SK-N-SH (cell line): ENCODE data around the gene TTC38. TPM values are rescaled to one million over a fixed set of nuclear protein-coding genes. Genes with fewer than 3 reads are reported as not detected.

Source experiments
- CTCF ChIA-PET: fragments of 300-600, 350-600 bp; formaldehyde crosslinking; extraction: SDS; loops from one replicate; lab custom pipeline; 2021; lab: Yijun Ruan, JAX
- POLR2A ChIA-PET: fragments of 350-600 bp; sonication (Branson Sonifier 250); formaldehyde crosslinking; extraction: SDS; loops from one replicate; lab custom pipeline; 2020; ENCODE audit warnings: antibody characterized with exemption, inconsistent platforms; lab: Yijun Ruan, JAX
- DNase-seq: peaks from one replicate; pipeline ENCODE4 v3.0.0; 2012
- H2AFZ ChIP-seq: fragments of 200-600 bp; sonication (generic); 2 replicates; pipeline ENCODE4 v1.8.1; 2016; ENCODE audit warnings: antibody characterized with exemption, mild to moderate bottlenecking, low read depth
- H3F3A ChIP-seq: fragments of 200-600 bp; sonication (generic); replicated peaks from 2 replicates; pipeline ENCODE3; 2016; ENCODE audit warnings: antibody characterized with exemption, mild to moderate bottlenecking; ENCODE audit not compliant: insufficient read depth
- H3K27ac ChIP-seq, 2 experiments: fragments of 200-500 bp in 1 of 2; fragments of 200-600 bp in 1 of 2; sonication (Bioruptor generic) in 1 of 2; sonication (generic), shearing (Covaris generic) in 1 of 2; 2 replicates each; pipeline versions ENCODE4 v1.5.1 to v1.6.1; 2014 to 2016; ENCODE audit warnings: low read depth in 2 of 2, inconsistent platforms in 1 of 2, low read length in 1 of 2, mild to moderate bottlenecking in 1 of 2, mixed read lengths in 1 of 2
- H3K27me3 ChIP-seq: fragments of 200-600 bp; sonication (generic), shearing (Covaris generic); 2 replicates; pipeline ENCODE4 v1.6.1; 2016; ENCODE audit warnings: mixed run types; ENCODE audit not compliant: insufficient read depth
- H3K36me3 ChIP-seq, 2 experiments: fragments of 200-500 bp in 1 of 2; fragments of 200-600 bp in 1 of 2; sonication (Bioruptor generic) in 1 of 2; sonication (generic) in 1 of 2; replicated peaks in 1 of 2; 2 replicates each; pipeline versions ENCODE3 to v1.5.1; 2014 to 2016; ENCODE audit warnings: low read length in 1 of 2, mild to moderate bottlenecking in 1 of 2; ENCODE audit not compliant: insufficient read depth in 2 of 2, control insufficient read depth in 1 of 2
- H3K4me1 ChIP-seq, 2 experiments: fragments of 200-500 bp in 1 of 2; fragments of 200-600 bp in 1 of 2; sonication (Bioruptor generic) in 1 of 2; sonication (generic), shearing (Covaris generic) in 1 of 2; 2 replicates each; pipeline versions ENCODE4 v1.5.1 to v1.6.1; 2014 to 2016; ENCODE audit warnings: low read depth in 1 of 2, low read length in 1 of 2, mixed run types in 1 of 2; ENCODE audit not compliant: insufficient read depth in 2 of 2, control insufficient read depth in 1 of 2
- H3K4me2 ChIP-seq: fragments of 200-600 bp; sonication (generic), shearing (Covaris generic); 2 replicates; pipeline ENCODE4 v1.6.1; 2017; ENCODE audit warnings: mixed run types
- H3K4me3 ChIP-seq, 2 experiments: fragments of 200-500 bp in 1 of 2; fragments of 200-600 bp in 1 of 2; sonication (Bioruptor generic) in 1 of 2; sonication (generic), shearing (Covaris generic) in 1 of 2; 2 replicates each; pipeline versions ENCODE4 v1.5.1 to v1.8.1; 2014 to 2016; ENCODE audit warnings: low read depth in 2 of 2, inconsistent platforms in 1 of 2, low read length in 1 of 2, mild to moderate bottlenecking in 1 of 2, mixed read lengths in 1 of 2, moderate library complexity in 1 of 2
- H3K79me2 ChIP-seq: fragments of 200-600 bp; sonication (generic); 2 replicates; pipeline ENCODE4 v1.8.1; 2017; ENCODE audit warnings: mild to moderate bottlenecking; ENCODE audit not compliant: insufficient read depth
- H3K9ac ChIP-seq: fragments of 200-600 bp; sonication (generic); 2 replicates; pipeline ENCODE4 v1.6.1; 2017; ENCODE audit warnings: mixed run types
- H3K9me2 ChIP-seq: fragments of 200-600 bp; sonication (generic); 2 replicates; pipeline ENCODE4 v1.6.1; 2017; ENCODE audit warnings: mixed run types
- H3K9me3 ChIP-seq: fragments of 200-600 bp; sonication (generic); 2 replicates; pipeline ENCODE4 v1.6.1; 2017; ENCODE audit warnings: mixed run types, mild to moderate bottlenecking, moderate library complexity
- H4K20me1 ChIP-seq: fragments of 200-600 bp; sonication (generic); 2 replicates; pipeline ENCODE4 v1.6.1; 2017; ENCODE audit warnings: mild to moderate bottlenecking, mixed run types; ENCODE audit not compliant: insufficient read depth
- ELF1 ChIP-seq: IDR thresholded peaks from 2 replicates; pipeline ENCODE4 v1.4.0; 2012
- FOSL2 ChIP-seq: IDR thresholded peaks from 2 replicates; pipeline ENCODE4 v1.4.0; 2012; ENCODE audit warnings: low read depth, mild to moderate bottlenecking, moderate library complexity, borderline replicate concordance
- POLR2AphosphoS5 ChIP-seq: IDR thresholded peaks from 2 replicates; pipeline ENCODE4 v1.6.1; 2012; ENCODE audit warnings: low read depth, low read length
- TCF12 ChIP-seq: IDR thresholded peaks from 2 replicates; pipeline ENCODE4 v1.4.0; 2012
- USF2 ChIP-seq: fragments of 150-350 bp; IDR thresholded peaks from 2 replicates; pipeline ENCODE4 v1.6.1; 2017; ENCODE audit warnings: antibody characterized with exemption, low read length, low read depth, borderline replicate concordance
- YY1 ChIP-seq: IDR thresholded peaks from 2 replicates; pipeline ENCODE4 v1.4.0; 2012; ENCODE audit warnings: low read depth, mild to moderate bottlenecking
- WGBS: methylation state at CpG from one replicate; pipeline ENCODE4 v1.1.6; 2017; ENCODE audit warnings: low lambda C conversion rate; 5-methylcytosine and 5-hydroxymethylcytosine counted together
- polyA plus RNA-seq, 3 experiments: library from polyadenylated mRNA; depleted of rRNA; stranded (reverse); fragments of >200 nt; gene quantifications; 2 replicates each; pipeline ENCODE4 v1.2.3, GENCODE V29; 2012
- TF ChIP-seq, protein P1 (sequence below): IDR thresholded peaks from 2 replicates; pipeline ENCODE4 v1.6.1; 2012; ENCODE audit warnings: mild to moderate bottlenecking, low read depth, low read length, moderate library complexity
- TF ChIP-seq, protein P2 (sequence below): fragments of 150-350 bp; IDR thresholded peaks from 2 replicates; pipeline ENCODE4 v1.6.1; 2016; ENCODE audit warnings: mild to moderate bottlenecking, low read depth, low read length
- TF ChIP-seq, protein P3 (sequence below): IDR thresholded peaks from 2 replicates; pipeline ENCODE4; 2012

Gene TTC38
- polyA plus RNA-seq, 1 of the 3 experiments (the other 2 are of a cell fraction): 24.0 TPM

- TF ChIP-seq, protein P1, sequence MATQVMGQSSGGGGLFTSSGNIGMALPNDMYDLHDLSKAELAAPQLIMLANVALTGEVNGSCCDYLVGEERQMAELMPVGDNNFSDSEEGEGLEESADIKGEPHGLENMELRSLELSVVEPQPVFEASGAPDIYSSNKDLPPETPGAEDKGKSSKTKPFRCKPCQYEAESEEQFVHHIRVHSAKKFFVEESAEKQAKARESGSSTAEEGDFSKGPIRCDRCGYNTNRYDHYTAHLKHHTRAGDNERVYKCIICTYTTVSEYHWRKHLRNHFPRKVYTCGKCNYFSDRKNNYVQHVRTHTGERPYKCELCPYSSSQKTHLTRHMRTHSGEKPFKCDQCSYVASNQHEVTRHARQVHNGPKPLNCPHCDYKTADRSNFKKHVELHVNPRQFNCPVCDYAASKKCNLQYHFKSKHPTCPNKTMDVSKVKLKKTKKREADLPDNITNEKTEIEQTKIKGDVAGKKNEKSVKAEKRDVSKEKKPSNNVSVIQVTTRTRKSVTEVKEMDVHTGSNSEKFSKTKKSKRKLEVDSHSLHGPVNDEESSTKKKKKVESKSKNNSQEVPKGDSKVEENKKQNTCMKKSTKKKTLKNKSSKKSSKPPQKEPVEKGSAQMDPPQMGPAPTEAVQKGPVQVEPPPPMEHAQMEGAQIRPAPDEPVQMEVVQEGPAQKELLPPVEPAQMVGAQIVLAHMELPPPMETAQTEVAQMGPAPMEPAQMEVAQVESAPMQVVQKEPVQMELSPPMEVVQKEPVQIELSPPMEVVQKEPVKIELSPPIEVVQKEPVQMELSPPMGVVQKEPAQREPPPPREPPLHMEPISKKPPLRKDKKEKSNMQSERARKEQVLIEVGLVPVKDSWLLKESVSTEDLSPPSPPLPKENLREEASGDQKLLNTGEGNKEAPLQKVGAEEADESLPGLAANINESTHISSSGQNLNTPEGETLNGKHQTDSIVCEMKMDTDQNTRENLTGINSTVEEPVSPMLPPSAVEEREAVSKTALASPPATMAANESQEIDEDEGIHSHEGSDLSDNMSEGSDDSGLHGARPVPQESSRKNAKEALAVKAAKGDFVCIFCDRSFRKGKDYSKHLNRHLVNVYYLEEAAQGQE: no peak
- no peak for TF ChIP-seq ELF1
- no peak for TF ChIP-seq USF2
- TF ChIP-seq TCF12: no peak
Measured at GRCh38 chr22:46251816-46252380, 15.9 kb upstream of the TTC38 start (continued).

- no peaks in the 10 kb centered on the region for H3K9me3 ChIP-seq
- WGBS: 79% methylated on average over 8 of the region's 8 CpGs
- H4K20me1 ChIP-seq: no peaks in the 10 kb centered on the region
- ChIA-PET CTCF (interaction anchor here (0.6 to 0.8 kb wide), 2 partner anchors 11 to 13 kb away, joined by 3 read pairs; partner anchors contain the start of gene TTC38), POLR2A (no interaction called here)
- no peaks in the 10 kb centered on the region for H3K9me2 ChIP-seq
- H3F3A ChIP-seq: peaks cover 5% of the 10 kb centered on the region
- H3K4me2 ChIP-seq: no peak overlapping the region
- H3K27me3 ChIP-seq: no peaks in the 10 kb centered on the region
- H3K9ac ChIP-seq: no peak overlapping the region
- TF ChIP-seq POLR2AphosphoS5 (no peak), FOSL2 (no peak)
- TF ChIP-seq, protein P2, sequence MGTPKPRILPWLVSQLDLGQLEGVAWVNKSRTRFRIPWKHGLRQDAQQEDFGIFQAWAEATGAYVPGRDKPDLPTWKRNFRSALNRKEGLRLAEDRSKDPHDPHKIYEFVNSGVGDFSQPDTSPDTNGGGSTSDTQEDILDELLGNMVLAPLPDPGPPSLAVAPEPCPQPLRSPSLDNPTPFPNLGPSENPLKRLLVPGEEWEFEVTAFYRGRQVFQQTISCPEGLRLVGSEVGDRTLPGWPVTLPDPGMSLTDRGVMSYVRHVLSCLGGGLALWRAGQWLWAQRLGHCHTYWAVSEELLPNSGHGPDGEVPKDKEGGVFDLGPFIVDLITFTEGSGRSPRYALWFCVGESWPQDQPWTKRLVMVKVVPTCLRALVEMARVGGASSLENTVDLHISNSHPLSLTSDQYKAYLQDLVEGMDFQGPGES: no peak
- no peaks in the 10 kb centered on the region; the same call in 1 of the 2 replicates for H3K79me2 ChIP-seq
- H3K27ac ChIP-seq: no peak overlapping the region
- no peak overlapping the region for H2AFZ ChIP-seq
- peaks cover 0 to 3% of the 10 kb centered on the region in 2 experiments for H3K36me3 ChIP-seq
- no peak for DNase-seq
- H3K4me3 ChIP-seq: no peak overlapping the region
- peaks cover 0 to under 1% of the 10 kb centered on the region in 2 experiments; a peak in 2 of 4 replicates for H3K4me1 ChIP-seq
Measured at GRCh38 chr22:46256358-46256958, 11.3 kb upstream of the TTC38 start.

GRCh38 chr22:46259374-46259773, 8.4 kb upstream of the TTC38 start:
- 61% methylated on average over 12 of the region's 12 CpGs for WGBS
- POLR2A ChIA-PET: no interaction called here

More at GRCh38 chr22:46259374-46259773, 8.4 kb upstream of the TTC38 start:
- Histone ChIP-seq H3F3A (no peaks in the 10 kb centered on the region), H3K79me2 (no peaks in the 10 kb centered on the region), H3K4me3 (no peak overlapping the region), H4K20me1 (no peaks in the 10 kb centered on the region), H3K9me2 (no peaks in the 10 kb centered on the region), H3K27me3 (no peaks in the 10 kb centered on the region), H3K36me3 (no peaks in the 10 kb centered on the region), H3K9ac (no peak overlapping the region), H3K9me3 (no peaks in the 10 kb centered on the region), H3K4me2 (no peak overlapping the region), H3K27ac (no peak overlapping the region), H3K4me1 (no peaks in the 10 kb centered on the region), H2AFZ (no peak overlapping the region)
- TF ChIP-seq YY1 (no peak), ELF1 (no peak)
- TF ChIP-seq, protein P3, sequence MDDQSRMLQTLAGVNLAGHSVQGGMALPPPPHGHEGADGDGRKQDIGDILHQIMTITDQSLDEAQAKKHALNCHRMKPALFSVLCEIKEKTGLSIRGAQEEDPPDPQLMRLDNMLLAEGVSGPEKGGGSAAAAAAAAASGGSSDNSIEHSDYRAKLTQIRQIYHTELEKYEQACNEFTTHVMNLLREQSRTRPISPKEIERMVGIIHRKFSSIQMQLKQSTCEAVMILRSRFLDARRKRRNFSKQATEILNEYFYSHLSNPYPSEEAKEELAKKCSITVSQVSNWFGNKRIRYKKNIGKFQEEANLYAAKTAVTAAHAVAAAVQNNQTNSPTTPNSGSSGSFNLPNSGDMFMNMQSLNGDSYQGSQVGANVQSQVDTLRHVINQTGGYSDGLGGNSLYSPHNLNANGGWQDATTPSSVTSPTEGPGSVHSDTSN: no peak
- DNase-seq: no peak
- CTCF ChIA-PET: interaction anchor here (1.1 kb wide), 1 partner anchor 9 kb away, joined by 3 read pairs; no protein-coding TSS in a partner anchor
